Aorta (tissue), 5 donors: ENCODE results near the gene MTFP1. TPM values are rescaled to one million over a fixed set of nuclear protein-coding genes. Genes with fewer than 3 reads are reported as not detected.
"Not testable (repeated sequence)": the region's sequence is repeated elsewhere in the genome, so short reads cannot be mapped to it uniquely, and the experiment has no call there.

ENCODE experiments used
- ATAC-seq: fragments of 200-7000 bp; cut with Tn5 transposase; one replicate; pipeline ENCODE4 v1.9.1; 2022; ENCODE audit warnings: moderate library complexity; ENCODE audit not compliant: low FRiP score
- DNase-seq, 2 donors: peaks; one replicate each; pipeline ENCODE4 v3.0.0-alpha.2; 2020
- H3K27ac ChIP-seq, 2 donors: one replicate each; pipeline ENCODE4 v1.5.1; 2013; ENCODE audit warnings: low read length in 2 of 2, mild to moderate bottlenecking in 2 of 2, moderate library complexity in 2 of 2, control low read depth in 1 of 2, inconsistent platforms in 1 of 2, low read depth in 1 of 2
- H3K27me3 ChIP-seq, 2 donors: one replicate each; pipeline ENCODE4 v1.6.1; 2013; ENCODE audit warnings: control low read depth in 1 of 2, low read length in 1 of 2, mild to moderate bottlenecking in 1 of 2, moderate library complexity in 1 of 2; ENCODE audit not compliant: insufficient read depth in 2 of 2, control insufficient read depth in 1 of 2
- H3K36me3 ChIP-seq, 2 donors: one replicate each; pipeline ENCODE4 v1.6.1; 2013; ENCODE audit warnings: control low read depth in 1 of 2, low read length in 1 of 2, mild to moderate bottlenecking in 1 of 2; ENCODE audit not compliant: insufficient read depth in 2 of 2, control insufficient read depth in 1 of 2
- H3K4me1 ChIP-seq, 2 donors: one replicate each; pipeline ENCODE4 v1.6.1; 2013; ENCODE audit warnings: low read length in 2 of 2, control low read depth in 1 of 2, mild to moderate bottlenecking in 1 of 2, moderate library complexity in 1 of 2; ENCODE audit not compliant: insufficient read depth in 2 of 2, control insufficient read depth in 1 of 2
- H3K4me3 ChIP-seq, 2 donors: one replicate each; pipeline ENCODE4 v1.5.1; 2013; ENCODE audit warnings: low read length in 2 of 2, control low read depth in 1 of 2, mild to moderate bottlenecking in 1 of 2
- H3K9me3 ChIP-seq: one replicate; pipeline ENCODE4 v1.6.1; 2013; ENCODE audit warnings: mild to moderate bottlenecking, low read length; ENCODE audit not compliant: control insufficient read depth
- WGBS, 2 donors: extraction: QIAGEN DNeasy Blood & Tissue Kit; methylation state at CpG; one replicate each; pipeline ENCODE4 v1.1.7; 2013; 5-methylcytosine and 5-hydroxymethylcytosine counted together
- intact Hi-C, 2 donors: fragments of 100-400 bp; cut with DNase I; formaldehyde crosslinking; loops; one replicate each; pipeline versions ENCODE4 v1.14.2 to v1.15.0; 2022
- polyA plus RNA-seq, 2 donors: library from polyadenylated mRNA; stranded (reverse); fragments of 200-250 nt; gene quantifications; one replicate each; pipeline ENCODE4 v1.2.3, GENCODE V29; 2013
- total RNA-seq, 2 donors: library from RNA; stranded (reverse); fragmentation: NEBNext Ultra II Directional; extraction: Animal tissue kit (Norgen Biotek cat#: 25700); gene quantifications; one replicate each; pipeline ENCODE4 v1.2.1, GENCODE V29; 2021
- donor health status: healthy with polysubstance abuse.
- donor health status: Bipolar disorder and iron deficiency.
- donor health status: DM: no; HTN: no; CAD: no.
- donor health status: DM: no; HTN: no; CAD: no.
- donor health status: DM: yes; HTN: yes; CAD: no.

The MTFP1 gene
- total and polyA plus RNA-seq, 4 donors = 4.0 to 6.8 (median 4.3) TPM

- ATAC-seq (no peak), DNase-seq (peak in 1 of 2 donors; percentile 52)
- intact Hi-C loops = no loop called here
- Histone ChIP-seq H3K27me3 (no peaks in the 10 kb centered on the region), H3K4me3 (no peak overlapping the region), H3K36me3 (no peaks in the 10 kb centered on the region), H3K27ac (no peak overlapping the region), H3K9me3 (no peaks in the 10 kb centered on the region), H3K4me1 (no peaks in the 10 kb centered on the region)
- 72% methylated on average over 3 of the region's 3 CpGs for WGBS, 2 donors
Observed at GRCh38 chr22:30438559-30438958, 13.0 kb downstream of the MTFP1 start.

GRCh38 chr22:30439226-30439625, 13.7 kb downstream of the MTFP1 start:
- Histone ChIP-seq H3K27ac (no peak overlapping the region), H3K4me3 (no peak overlapping the region), H3K4me1 (no peaks in the 10 kb centered on the region), H3K9me3 (no peaks in the 10 kb centered on the region), H3K36me3 (no peaks in the 10 kb centered on the region), H3K27me3 (no peaks in the 10 kb centered on the region)
- intact Hi-C loops = no loop called here
- ATAC-seq (no peak), DNase-seq (peak in 1 of 2 donors; percentile 10)
- WGBS, 2 donors = 88 to 91% methylated on average over 4 of the region's 4 CpGs

GRCh38 chr22:30439836-30440235, 14.3 kb downstream of the MTFP1 start:
- H3K4me3 ChIP-seq = no peak overlapping the region
- H3K9me3 ChIP-seq = no peaks in the 10 kb centered on the region
- no peaks in the 10 kb centered on the region for H3K4me1 ChIP-seq
- H3K27ac ChIP-seq = no peak overlapping the region
- ATAC-seq = no peak
- H3K27me3 ChIP-seq = peaks cover 0 to 2% of the 10 kb centered on the region in 2 donors
- DNase-seq = no peak
- 85 to 87% methylated on average over 11 of the region's 11 CpGs for WGBS, 2 donors
- H3K36me3 ChIP-seq = no peaks in the 10 kb centered on the region
- intact Hi-C loops = no loop called here

DNA sequence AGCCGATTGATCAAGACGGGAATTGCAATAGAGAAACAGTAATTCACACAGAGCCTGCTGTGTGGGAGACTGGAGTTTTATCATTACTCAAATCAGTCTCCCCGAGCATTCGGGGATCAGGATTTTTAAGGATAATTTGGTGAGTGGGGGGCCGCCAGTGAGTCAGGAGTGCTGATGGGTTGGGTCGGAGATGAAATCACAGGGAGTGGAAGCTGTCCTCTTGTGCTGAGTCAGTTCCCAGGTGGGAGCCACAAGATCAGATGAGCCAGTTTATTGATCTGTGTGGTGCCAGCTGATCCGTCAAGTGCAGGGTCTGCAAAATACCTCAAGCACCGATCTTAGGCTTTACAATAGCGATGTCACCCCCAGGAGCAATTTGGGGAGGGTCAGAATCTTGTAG, 15.5 kb downstream of the MTFP1 start:
- intact Hi-C loops = no loop called here
- H3K27ac ChIP-seq = no peak overlapping the region
- 79% methylated on average over 9 of the region's 9 CpGs for WGBS, 2 donors

GRCh38 chr22:30444632-30445437, 19.3 kb downstream of the MTFP1 start:
- Histone ChIP-seq H3K27me3 (peaks cover 0 to 2% of the 10 kb centered on the region in 2 donors), H3K9me3 (no peaks in the 10 kb centered on the region), H3K4me1 (no peaks in the 10 kb centered on the region), H3K36me3 (no peaks in the 10 kb centered on the region), H3K27ac (no peak overlapping the region), H3K4me3 (no peak overlapping the region)
- ATAC-seq = no peak
- WGBS, 2 donors = 24 to 25% methylated on average over 11 of the region's 11 CpGs
- intact Hi-C loops = no loop called here
- DNase-seq = no peak

More for the DNA sequence above, 15.5 kb downstream of the MTFP1 start:
- Histone ChIP-seq H3K4me3 (no peak overlapping the region), H3K9me3 (no peaks in the 10 kb centered on the region), H3K36me3 (no peaks in the 10 kb centered on the region), H3K27me3 (peaks cover 0 to 2% of the 10 kb centered on the region in 2 donors), H3K4me1 (no peaks in the 10 kb centered on the region)
- DNase-seq = no peak
- ATAC-seq = no peak

DNA sequence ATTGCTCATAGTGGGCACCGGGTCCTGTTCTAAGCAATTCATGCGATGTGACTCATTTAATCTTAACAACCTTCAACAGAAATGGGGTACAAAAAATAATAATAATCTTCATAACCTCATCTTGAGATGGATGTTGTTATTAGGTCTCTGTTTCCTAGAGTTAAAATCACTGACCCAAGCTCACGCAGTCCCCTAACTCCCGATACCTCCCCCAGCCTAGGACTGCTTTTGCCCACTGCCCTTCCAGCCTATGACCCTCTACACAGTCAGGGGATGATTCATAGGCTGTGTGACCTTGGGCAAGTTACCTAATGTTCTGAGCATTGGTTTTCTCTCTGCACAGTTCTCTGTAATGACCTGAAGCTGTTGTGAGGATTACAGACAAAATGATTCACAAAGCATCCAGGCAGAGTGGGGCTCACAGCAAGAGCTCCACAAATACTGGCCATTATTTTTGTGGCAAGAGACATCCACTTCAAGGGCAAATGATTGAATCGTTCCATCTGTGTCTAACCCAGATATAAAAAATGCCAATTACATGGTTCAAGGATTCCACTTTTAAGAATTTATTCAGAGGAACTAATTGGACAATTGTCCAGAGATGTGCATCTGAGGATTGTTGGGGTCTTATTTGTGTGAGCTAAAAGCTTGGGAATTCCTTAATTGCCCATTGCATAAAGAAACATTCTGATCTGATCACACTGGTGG, 20.0 kb downstream of the MTFP1 start:
- Histone ChIP-seq H3K9me3 (no peaks in the 10 kb centered on the region), H3K4me3 (no peak overlapping the region), H3K4me1 (no peaks in the 10 kb centered on the region), H3K27ac (no peak overlapping the region), H3K36me3 (no peaks in the 10 kb centered on the region), H3K27me3 (peaks cover 0 to 2% of the 10 kb centered on the region in 2 donors)
- intact Hi-C loops = no loop called here
- WGBS, 2 donors = 54 to 55% methylated on average over 5 of the region's 5 CpGs
- no peak for DNase-seq
- ATAC-seq = no peak

- no peak for ATAC-seq
- Histone ChIP-seq H3K27me3 (peaks cover 0 to 2% of the 10 kb centered on the region in 2 donors), H3K4me1 (no peaks in the 10 kb centered on the region), H3K27ac (no peak overlapping the region), H3K36me3 (no peaks in the 10 kb centered on the region), H3K4me3 (no peak overlapping the region), H3K9me3 (no peaks in the 10 kb centered on the region)
- intact Hi-C loops = no loop called here
- WGBS, 2 donors = 88% methylated on average over 3 of the region's 3 CpGs
- DNase-seq = no peak
Observed at GRCh38 chr22:30447656-30448055, 22.1 kb downstream of the MTFP1 start.

DNA sequence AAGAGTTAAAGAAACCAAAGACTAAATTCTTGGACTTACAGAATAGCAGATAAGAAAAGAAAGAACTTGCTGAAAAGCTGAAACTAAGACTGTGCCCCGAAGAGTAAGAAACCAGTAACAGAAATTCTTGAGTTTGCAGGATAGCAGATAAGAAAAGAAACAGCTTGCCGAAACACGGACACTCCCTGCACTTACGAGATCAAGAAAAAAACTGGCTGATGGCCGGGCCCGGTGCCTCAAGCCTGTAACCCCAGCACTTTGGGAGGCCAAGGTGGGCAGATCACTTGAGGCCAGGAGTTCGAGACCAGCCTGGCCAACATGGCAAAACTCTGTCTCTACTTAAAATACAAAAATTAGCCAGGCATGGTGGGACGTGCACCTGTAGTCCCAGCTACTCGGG, 25.9 kb downstream of the MTFP1 start:
- H3K4me1 ChIP-seq, H3K27ac ChIP-seq, H3K4me3 ChIP-seq, H3K9me3 ChIP-seq, intact Hi-C loops, H3K27me3 ChIP-seq, DNase-seq, H3K36me3 ChIP-seq, ATAC-seq: not testable (repeated sequence)
- WGBS, 2 donors = 20 to 22% methylated on average over 9 of the region's 9 CpGs

DNA sequence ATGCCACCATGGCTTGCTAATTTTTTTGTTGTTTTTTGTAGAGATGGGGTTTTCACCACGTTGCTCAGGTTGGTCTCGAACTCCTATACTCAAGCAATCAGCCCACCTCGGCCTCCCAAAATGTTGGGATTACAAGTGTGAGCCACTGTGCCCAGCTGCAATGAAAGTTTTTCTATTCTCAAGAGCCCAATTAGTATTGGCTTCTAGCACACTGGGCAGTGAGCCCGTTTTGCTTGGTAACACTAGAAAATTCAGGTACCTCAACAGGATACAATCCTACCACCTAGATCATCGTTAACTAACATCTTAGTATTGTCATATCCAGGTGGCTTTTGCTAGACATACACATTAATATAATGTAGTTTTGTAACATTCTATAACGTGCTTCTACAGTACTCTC, 27.3 kb downstream of the MTFP1 start:
- no peaks in the 10 kb centered on the region for H3K27me3 ChIP-seq
- H3K27ac ChIP-seq = no peak overlapping the region
- no peaks in the 10 kb centered on the region for H3K9me3 ChIP-seq
- no peaks in the 10 kb centered on the region for H3K4me1 ChIP-seq
- WGBS, 2 donors = 75 to 77% methylated on average over 6 of the region's 6 CpGs
- DNase-seq = no peak
- H3K4me3 ChIP-seq = no peak overlapping the region
- no peaks in the 10 kb centered on the region for H3K36me3 ChIP-seq
- ATAC-seq = no peak
- intact Hi-C loops = no loop called here
